Measurements from ENCODE around the gene FHIT.

Gene FHIT

GRCh38 chr3:60386306-60386705 is 864.9 kb downstream of the FHIT start:
- Histone ChIP-seq H3K79me2 (no peaks in the 10 kb centered on the region), H3K9me3 (ENCODE audit: control insufficient read depth, low read length) (no peaks in the 10 kb centered on the region), H2AFZ (no peak overlapping the region), H3K4me2 (ENCODE audit: low read length) (no peak overlapping the region), H3K4me1 (no peaks in the 10 kb centered on the region), H3K27ac (no peak overlapping the region), H3K9ac (no peak overlapping the region), H3K27me3 (ENCODE audit: control insufficient read depth, insufficient read depth, low read length) (no peaks in the 10 kb centered on the region), H3K4me3 (ENCODE audit: low read depth, low read length) (no peak overlapping the region), H3K36me3 (ENCODE audit: control insufficient read depth, insufficient read depth, low read length) (no peaks in the 10 kb centered on the region)
- TF ChIP-seq CTCF (IDR thresholded peaks at IDR 0.05), result no peak

- Histone ChIP-seq H2AFZ (no peak overlapping the region), H3K9me3 (ENCODE audit: control insufficient read depth, low read length) (no peaks in the 10 kb centered on the region), H3K79me2 (no peaks in the 10 kb centered on the region), H3K27me3 (ENCODE audit: control insufficient read depth, insufficient read depth, low read length) (no peaks in the 10 kb centered on the region), H3K27ac (no peak overlapping the region), H3K9ac (no peak overlapping the region), H3K4me2 (ENCODE audit: low read length) (no peak overlapping the region), H3K4me1 (no peaks in the 10 kb centered on the region), H3K4me3 (ENCODE audit: low read depth, low read length) (no peak overlapping the region), H3K36me3 (ENCODE audit: control insufficient read depth, insufficient read depth, low read length) (no peaks in the 10 kb centered on the region)
- no peak for TF ChIP-seq CTCF (IDR thresholded peaks at IDR 0.05)
Measured at GRCh38 chr3:60384341-60384740, 866.9 kb downstream of the FHIT start.

- no peaks in the 10 kb centered on the region for H3K4me1 ChIP-seq
- no peaks in the 10 kb centered on the region for H3K27me3 ChIP-seq (ENCODE audit: control insufficient read depth, insufficient read depth, low read length)
- H3K27ac ChIP-seq, result no peak overlapping the region
- no peaks in the 10 kb centered on the region for H3K9me3 ChIP-seq (ENCODE audit: control insufficient read depth, low read length)
- H2AFZ ChIP-seq, result no peak overlapping the region
- no peak for TF ChIP-seq CTCF (IDR thresholded peaks at IDR 0.05)
- H3K79me2 ChIP-seq, result no peaks in the 10 kb centered on the region
- no peak overlapping the region for H3K4me3 ChIP-seq (ENCODE audit: low read depth, low read length)
- no peak overlapping the region for H3K4me2 ChIP-seq (ENCODE audit: low read length)
- H3K36me3 ChIP-seq (ENCODE audit: control insufficient read depth, insufficient read depth, low read length), result no peaks in the 10 kb centered on the region
- H3K9ac ChIP-seq, result no peak overlapping the region
Measured at GRCh38 chr3:60383345-60383744, 867.9 kb downstream of the FHIT start.

GRCh38 chr3:60366486-60366885 is 884.8 kb downstream of the FHIT start:
- H3K36me3 ChIP-seq (ENCODE audit: control insufficient read depth, insufficient read depth, low read length), result no peaks in the 10 kb centered on the region
- no peak for TF ChIP-seq CTCF (IDR thresholded peaks at IDR 0.05)
- H3K4me1 ChIP-seq, result no peaks in the 10 kb centered on the region
- no peaks in the 10 kb centered on the region for H3K27me3 ChIP-seq (ENCODE audit: control insufficient read depth, insufficient read depth, low read length)
- no peak overlapping the region for H3K27ac ChIP-seq
- H3K9ac ChIP-seq, result no peak overlapping the region
- no peaks in the 10 kb centered on the region for H3K9me3 ChIP-seq (ENCODE audit: control insufficient read depth, low read length)
- H2AFZ ChIP-seq, result no peak overlapping the region
- no peak overlapping the region for H3K4me3 ChIP-seq (ENCODE audit: low read depth, low read length)
- H3K4me2 ChIP-seq (ENCODE audit: low read length), result no peak overlapping the region
- H3K79me2 ChIP-seq, result no peaks in the 10 kb centered on the region

GRCh38 chr3:60365360-60365759 is 885.9 kb downstream of the FHIT start:
- Histone ChIP-seq H3K36me3 (ENCODE audit: control insufficient read depth, insufficient read depth, low read length) (no peaks in the 10 kb centered on the region), H3K27me3 (ENCODE audit: control insufficient read depth, insufficient read depth, low read length) (no peaks in the 10 kb centered on the region), H3K9ac (no peak overlapping the region), H3K9me3 (ENCODE audit: control insufficient read depth, low read length) (no peaks in the 10 kb centered on the region), H3K4me1 (no peaks in the 10 kb centered on the region), H3K27ac (no peak overlapping the region), H3K4me2 (ENCODE audit: low read length) (no peak overlapping the region), H3K79me2 (no peaks in the 10 kb centered on the region), H2AFZ (no peak overlapping the region), H3K4me3 (ENCODE audit: low read depth, low read length) (no peak overlapping the region)
- no peak for TF ChIP-seq CTCF (IDR thresholded peaks at IDR 0.05)
